MV-4-11 (cell line): Measurements from ENCODE around the gene SCTR.

ENCODE experiments used
- DNase-seq: peaks from one replicate; lab custom pipeline; 2025; lab: John Stamatoyannopoulos, UW

Gene SCTR

DNA sequence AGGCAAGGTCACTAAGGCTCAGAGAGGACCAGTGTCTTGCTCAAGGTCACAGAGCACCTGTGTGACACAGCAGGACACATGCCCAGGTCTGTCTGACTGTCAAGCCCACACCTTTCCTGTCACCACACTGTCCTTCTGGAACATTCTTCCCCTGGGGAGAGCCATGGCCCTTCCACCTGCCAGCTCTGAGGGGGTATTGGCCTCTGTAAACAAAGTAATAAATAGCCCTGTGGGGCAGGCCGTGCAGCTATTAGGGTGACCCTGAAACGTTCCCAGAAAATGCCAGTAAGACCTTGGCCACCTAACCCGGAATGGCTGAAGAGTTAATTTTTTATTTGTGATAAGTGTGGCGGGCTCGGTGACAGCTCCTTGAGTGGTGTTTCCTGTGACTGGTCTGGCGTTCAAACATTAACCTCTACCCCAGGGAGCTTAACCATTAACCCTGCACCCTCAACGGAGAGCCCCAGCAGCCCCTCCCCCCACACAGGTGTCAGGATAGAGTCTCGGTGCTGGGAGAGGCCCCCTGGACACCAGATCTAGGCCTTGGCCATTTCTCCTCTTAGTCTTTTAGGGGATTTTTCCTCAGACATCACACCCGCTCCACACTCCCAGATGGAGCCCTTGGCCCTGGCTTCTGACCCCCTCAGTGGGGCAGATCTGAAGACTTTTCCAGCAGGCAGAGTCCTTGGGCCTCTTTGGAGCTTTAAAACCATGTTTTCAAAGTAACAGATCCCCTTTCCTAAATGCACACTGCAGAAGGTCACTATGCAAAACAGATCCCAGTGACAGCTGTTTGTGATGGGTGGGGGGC lies 36.6 kb downstream of the SCTR start:
- DNase-seq = no peak

DNA sequence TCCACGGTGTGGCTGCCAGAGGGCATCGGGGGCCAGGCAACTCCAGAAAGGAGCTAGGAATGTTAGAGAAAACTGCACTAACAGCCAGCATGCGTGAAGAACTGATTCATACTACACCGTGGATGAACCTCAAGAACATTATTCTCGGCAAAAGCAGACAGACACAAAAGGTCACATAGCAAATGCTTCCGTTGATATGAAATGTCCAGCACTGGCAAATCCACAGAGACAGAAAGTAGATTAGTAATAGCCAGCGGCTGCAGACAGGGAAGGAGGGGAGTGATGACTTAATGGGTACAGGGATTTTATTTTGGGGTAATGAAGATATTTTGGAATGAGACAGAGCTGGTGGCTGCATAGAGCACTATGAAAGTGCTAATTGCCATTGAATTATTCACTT lies 37.4 kb downstream of the SCTR start:
- no peak for DNase-seq

DNA sequence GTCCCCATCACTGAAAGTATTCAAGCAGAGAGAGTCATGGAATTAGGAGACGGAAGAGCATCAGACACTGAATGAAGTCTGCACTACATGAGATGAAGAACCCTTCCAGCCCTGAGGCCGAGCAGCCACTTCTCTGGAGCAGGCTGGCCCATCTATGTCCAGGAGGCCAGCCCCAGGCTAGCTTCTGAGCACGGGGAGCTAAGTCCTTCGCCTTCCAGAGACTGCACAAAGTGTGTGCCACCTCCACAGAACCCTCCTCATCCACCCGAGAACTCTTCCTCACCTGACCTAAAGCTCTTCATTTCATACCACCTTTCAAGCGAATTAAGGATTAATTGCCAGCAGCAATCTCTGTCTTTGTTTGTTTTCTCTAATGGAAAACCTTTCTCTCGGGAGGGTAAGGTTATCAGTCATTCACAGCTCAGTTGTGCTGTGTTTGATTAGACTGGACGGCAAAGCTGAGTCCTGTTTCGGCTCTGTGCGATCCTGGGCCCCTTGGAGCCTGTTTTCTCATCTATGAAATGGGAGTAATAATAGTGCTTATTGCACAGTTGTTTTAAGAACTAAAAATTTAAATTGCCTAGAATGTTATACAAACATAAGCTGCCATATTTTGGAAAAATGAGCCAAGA lies 38.0 kb downstream of the SCTR start:
- no peak for DNase-seq

DNA sequence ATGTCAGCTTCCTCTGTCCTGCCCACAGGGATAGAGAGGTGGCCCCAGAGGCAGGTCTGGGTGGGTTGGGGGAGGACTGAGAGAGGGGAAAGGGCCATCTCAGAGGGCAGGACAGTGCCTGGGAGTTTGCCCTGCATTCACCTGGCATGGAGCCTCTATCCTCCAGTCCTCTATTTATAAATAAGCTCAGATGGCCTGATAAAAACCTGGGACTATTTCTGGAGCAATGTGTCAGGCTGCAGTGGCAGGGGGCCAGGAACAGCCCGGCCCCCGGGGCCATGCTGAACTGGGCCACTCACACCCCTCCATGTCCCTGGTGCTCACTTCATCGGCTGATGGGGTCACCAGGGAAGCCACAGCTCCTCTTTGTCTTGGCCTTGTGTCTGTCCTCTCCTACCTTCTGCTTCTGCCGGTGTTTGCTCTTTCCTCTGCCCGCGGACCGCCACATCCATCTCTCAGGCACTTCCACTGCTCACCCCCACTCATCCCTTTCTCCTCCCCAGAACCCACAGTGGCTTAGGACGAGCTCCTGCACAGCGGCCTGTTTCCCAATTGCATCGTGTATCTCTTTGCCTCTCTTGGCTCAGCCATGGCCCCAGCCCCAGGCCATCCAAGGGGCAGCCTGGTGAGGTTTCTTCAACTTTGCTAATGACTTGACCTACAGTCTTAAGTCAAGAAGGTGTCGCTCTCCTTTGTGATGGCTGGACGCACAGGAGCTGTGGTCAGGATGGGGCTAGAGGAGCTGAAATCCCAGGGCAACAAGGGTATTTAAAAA lies 38.8 kb downstream of the SCTR start:
- DNase-seq = no peak

DNA sequence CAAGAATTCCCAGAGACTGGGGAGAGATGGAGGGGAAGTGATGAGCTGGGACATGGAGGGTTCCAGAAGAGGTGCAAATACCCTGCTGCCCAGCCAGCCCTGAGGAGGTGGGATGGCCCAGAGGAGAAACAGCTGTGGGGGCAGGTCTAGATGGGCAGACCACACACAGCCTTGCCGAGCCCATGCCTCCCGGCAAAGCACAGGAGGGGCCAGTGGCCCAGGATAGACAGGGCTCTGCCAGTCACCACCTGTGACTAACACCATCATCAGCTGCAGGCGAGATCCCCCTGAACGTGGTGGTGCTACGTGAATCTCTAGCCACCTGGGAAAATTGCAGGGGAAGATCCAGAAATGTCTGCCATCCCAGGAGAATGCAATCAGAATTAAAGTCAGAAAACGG lies 39.4 kb downstream of the SCTR start:
- no peak for DNase-seq

DNA sequence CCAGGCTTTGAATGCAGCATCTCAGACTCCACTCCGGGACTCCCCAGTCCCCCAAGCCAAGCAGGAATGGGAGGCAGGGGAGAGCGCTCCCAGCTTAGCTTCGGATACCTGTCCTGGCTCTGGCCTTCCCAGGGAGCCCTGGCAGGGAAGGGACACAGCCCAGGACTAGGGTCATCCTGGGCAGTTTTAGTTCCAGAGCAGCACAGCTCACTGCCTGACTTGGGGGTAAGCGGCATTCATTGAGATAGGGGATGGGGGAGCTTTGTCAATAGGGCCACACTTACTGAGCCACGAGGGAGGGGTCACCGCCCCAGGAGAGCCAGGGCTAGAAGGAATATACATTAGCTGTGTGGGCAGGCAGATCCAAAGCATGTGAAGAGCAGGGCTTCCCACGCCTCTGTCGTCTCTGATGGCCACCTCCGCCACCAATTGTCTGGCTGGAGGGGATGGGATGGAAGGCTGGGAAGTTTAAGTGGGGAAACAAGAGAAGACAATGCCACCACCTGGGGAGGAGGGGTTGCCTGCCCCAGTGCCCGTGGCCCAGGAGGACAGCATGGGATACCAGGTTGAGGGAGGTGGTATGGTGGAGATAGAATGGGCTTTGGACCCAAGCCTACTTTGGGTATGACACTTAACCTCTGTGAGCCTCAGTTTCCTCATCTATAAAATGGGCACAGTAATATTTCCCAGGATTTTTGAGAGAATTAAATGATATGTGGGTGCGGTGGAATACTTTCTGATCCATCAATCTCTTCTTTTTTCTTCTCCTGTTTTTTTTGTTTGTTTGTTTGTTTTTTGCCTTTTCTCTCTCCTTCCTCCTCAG lies 40.2 kb downstream of the SCTR start:
- DNase-seq = no peak

DNA sequence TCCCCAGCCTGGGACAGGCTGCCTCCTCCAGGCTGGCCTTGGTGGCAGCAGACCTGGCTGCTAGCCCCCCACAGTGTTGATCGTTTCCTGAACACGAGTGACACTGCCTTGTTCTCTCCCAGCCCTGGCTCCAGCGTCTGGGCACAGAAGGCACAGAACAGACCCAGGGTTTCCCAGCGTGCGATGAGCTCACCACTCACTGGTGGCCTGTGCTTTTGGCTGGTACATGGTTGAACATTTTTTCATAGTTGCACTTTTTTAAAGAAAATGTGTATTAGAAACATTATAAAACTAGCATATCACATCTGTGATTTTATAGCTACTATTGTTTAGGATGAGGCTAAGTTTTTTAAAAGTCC lies 40.9 kb downstream of the SCTR start:
- no peak for DNase-seq

DNA sequence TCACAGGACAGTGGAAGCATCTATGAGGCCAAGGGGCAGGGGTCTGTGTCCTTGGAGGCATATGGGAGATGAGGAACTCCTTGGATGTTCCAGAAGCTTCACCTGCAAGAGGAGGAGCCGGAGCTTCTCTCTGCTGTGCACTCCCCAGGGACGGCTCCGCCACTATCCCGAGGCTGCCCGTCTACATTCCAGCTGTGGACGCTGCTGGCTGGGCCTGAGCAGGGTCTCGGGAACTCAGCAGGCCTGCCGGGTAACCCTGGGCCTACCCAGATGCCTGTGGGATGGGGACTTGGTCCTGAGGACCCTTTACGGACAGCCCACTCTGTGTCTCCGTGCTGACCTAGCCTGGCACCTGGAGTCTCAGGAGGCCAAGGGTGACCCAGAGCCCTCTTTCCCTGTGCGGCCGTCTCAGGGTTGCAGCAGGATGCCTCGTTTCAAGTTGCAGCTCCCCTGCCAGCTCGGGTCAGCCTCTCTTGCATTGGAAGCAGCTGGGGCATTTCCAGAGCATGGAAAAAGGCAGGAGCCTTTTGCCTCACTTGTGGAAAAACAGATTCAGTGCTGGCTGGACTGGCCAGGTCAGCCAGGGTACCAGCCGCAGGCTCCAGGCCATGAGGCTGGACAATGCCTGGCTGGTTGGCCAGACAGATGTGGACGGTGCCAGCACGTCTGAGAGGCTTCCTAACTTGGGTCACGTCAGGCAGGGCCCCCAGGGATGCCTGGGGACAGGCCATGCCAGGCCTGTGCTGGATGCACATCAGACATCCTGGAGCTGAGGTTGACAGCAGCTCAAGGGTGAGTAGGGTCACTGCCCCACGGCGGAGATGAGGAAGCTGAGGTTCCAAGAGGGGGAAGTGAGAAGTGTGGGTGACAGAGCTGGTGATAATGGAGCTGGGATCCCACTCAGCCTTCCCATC lies 41.5 kb downstream of the SCTR start:
- peak; percentile 87 for DNase-seq

DNA sequence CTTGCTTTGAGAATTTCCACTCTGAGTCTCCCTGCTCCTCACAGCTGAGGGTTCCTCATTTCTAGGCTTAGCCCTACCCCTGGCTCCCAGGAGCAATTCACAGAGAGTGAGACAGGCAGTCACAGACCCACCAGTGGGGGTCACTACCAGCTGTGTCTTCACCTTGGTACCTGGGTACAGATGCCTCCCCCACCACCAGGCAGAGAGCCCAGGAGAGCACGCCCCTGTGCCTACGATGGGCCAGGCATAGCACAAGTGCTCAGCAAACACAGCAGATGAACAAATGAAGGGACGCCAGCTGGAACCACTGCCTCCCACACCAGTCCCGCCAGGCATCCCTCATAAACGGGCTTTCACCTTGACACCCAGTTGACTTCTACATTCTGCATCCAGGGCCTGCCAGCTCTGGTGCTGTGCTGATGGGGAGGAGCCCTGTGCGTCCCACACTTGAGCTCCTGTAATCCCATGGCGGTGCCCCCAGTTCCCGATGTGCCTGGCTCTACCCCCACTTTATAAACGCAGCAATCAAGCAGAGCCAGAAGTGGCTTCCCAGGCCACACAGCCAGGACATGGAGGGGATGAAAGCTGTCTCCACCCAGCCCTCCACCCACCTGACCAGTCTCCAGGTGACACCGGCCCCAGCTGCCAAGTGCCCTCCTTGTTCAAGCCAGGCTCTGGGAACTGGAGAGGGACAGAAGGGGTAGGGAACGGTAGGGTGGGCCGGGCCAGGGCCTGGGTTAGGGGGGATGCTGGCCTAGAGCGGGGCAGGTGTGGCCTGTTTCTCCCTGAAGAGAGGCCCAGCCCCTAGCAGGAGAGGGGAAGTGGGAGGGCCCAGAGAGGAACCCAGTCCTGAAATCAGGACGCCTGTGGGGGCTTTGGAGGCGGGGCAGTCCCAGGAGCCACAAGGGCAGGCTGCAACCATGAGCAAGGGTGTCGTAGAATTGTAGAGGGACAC lies 42.5 kb downstream of the SCTR start:
- DNase-seq = no peak

DNA sequence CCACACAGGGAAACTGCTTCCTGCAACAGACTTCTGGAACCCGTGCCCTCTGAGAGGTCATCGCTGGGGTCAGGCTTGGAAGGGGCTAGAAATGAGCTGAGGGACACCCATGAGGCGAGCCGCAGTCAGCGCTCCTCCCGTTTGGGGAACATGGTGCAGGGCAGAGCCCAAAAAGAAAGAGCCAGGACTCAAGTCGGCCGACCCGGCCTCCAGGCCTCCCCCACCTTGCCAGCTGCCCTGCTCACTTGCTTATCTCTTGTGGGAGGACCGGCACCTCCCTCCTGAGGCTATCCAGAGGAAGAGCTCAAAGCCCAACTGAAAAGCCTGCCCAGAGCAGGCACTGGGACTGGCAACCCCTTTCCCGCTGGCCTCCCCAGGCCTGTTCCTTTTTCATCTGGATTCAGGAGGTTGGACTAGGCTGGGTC lies 43.6 kb downstream of the SCTR start:
- DNase-seq = no peak

DNA sequence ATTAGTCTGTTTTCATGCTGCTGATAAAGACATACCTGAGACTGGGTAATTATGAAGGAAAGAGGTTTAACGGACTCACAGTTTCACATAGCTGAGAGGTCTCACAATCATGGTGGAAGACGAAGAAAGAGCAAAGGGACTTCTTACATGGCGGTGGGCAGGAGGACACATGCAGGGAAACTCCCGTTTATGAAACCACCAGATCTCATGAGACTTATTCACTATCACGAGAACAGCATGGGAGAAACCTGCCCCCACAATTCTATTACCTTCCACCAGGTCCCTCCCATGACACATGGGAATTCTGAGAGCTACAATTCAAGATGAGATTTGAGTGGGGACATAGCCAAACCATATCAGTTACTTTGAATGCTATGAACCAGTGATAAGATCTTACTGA lies 44.1 kb downstream of the SCTR start:
- DNase-seq = no peak

DNA sequence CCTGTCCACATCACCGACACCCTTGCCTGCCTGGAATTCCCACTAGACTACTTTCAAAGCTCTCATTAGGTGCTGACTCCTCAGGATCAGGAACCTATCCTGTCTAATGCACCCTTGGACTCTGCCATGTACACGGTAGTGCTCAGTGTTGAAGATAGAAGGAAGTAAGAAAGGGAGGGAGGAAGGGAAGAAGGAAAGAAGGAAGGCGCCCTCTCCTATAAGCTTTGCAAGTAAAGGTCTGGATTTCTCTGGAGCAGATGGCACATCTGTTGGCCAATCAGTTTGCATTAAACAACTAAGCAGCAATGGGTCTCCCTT lies 45.3 kb downstream of the SCTR start:
- no peak for DNase-seq

DNA sequence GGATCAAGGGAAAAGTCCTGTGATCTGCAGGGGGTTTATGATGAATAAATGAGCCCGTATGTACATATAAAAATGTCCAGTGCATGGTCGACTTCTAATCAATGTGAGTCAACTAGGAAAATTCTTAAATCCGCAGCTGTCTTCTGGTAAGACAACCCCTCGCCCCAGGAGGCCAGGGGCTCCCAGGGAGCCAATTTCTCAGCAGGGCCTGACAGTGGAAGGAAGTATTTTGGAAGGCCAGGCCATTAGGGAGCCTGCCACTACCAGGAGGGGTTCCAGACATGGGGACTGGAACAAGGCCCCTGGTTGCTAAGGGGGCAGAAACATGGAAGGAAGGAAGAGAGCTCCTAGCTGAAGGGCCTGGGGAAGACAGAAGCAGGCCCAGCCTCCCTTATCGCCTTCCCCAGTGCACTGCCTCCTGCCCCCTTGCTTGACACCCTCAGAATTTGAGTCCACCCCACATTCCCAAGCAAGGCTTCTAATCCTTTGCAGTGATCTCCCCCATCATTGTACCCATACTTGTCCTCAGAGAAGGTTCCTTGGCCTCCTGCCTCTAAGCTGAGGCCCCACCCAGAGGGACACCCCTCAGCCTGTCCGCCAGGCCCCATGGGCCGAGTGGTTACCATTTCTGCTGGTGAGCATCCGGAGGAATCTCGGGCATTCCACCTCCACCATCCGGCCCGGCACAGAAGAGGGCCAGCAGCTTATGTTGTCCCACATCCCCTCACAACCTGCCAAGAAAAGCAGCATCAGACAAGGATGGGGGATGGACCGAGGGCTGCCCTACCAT lies 45.9 kb downstream of the SCTR start:
- no peak for DNase-seq

DNA sequence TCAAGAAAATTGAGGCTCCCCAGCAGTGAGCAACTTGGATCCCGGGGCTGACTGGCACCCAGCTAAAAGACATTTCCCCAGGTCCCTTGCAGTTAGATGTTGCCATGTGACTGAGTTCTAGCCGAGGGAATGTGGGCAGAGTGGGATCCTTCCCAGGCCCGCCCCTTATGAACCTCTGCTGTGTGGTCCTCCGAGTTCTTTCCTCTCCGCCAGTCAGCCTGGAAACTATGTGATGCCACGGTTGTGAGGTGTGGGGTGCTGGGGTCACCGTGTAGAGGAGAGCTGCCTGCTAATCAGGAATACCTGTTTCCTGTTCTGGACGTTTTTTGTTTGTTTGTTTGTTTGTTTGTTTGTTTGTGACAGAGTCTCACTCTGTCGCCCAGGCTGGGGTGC lies 47.2 kb downstream of the SCTR start:
- DNase-seq = no peak

DNA sequence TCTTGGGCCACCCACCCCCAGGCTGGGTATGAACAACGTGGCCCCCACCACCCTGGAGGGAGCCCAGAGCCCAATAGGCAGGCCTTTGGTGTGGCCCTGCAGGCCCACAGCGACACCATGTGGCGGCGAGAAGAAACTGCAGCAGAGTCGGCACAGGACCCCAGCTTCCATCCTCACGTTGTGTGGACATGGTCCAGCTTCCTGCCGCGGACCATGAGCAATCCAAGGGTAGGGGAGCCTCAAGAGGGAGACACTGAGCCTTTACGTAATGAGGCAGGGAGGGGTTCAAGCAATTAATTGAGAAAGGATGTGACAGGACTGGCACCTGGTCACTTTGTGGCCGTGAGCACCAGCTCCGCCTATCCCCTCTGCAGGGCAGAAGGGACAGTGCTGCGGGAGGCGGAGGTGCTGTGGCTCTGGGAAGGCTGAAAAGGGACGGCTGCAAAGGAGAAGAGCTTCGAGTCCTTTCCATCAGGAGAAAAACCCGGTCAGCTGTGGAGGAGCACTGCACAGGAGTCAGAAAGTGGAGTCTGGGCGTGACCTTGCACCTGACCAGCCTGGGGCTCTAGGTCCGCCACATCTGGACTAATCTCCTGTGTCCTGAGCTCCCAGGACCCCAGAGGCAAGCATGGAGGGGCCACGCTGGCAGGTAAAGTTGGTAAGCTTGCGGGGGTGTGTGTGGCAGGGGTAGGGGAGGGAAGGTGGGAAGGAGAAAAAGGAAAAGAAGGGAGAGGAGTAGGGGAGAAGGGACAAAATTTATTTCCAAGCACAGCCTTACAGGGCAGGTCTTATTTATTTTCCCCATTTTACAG lies 47.8 kb downstream of the SCTR start:
- peak; percentile 17 for DNase-seq

DNA sequence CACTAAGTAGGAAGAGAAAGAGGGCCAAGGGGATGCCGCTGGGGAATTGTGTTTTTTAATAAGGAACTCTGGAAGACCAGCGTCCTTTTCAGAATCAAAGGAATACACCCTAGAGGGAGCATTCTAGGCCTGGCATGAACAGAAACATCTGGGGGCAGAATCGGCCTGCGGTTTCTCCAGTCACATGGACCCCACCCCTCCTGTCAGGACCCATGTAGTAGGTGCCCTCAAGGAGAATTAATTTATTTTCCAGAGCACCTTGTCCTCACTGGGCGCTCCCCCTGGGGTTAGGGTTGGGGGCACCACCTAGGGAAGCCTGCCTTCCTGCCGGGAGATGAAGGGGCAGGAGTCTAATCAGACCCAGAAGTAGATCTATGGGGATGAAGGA lies 48.4 kb downstream of the SCTR start:
- no peak for DNase-seq

DNA sequence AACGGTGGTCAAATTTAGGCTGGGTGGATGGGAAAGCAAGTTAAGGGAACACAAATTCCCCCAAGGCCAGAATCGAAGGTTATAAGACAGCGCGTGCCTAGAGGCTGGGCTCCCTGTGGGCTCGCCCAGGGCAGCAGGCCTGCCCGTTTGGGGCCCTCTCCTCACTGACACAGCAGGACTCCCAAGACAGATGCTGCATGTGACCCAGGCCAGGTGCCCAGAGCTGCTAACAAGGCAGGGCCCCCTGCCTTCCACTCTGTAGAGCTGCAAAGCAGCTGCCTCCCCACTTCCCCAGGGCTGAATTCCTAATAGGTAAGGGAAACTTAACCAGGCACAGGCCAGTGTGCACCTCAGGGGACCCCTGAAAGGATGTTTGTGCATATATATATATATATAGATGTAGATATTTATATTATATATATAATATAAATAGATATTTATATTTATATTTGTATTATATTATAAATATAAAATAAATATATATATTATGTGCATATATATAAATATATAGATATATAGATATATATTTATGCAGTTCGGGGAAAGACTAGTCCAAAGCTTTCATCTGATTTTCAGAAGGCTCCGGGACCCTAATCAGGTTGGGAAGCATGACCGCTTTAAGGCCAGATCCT lies 48.9 kb downstream of the SCTR start:
- no peak for DNase-seq
